ENCODE measurements around the gene CGNL1. TPM values are rescaled to one million over a fixed set of nuclear protein-coding genes. Genes with fewer than 3 reads are reported as not detected.

Gene CGNL1
- total RNA-seq, 1 donor from 2014 or later, result 11.0 TPM

GRCh38 chr15:57563416-57563815 is 187.1 kb downstream of the CGNL1 start:
- Histone ChIP-seq H3K4me2 (ENCODE audit: low read length) (no peak overlapping the region), H4K20me1 (ENCODE audit: insufficient read depth, low read length) (no peaks in the 10 kb centered on the region), H3K4me1 (ENCODE audit: insufficient read depth, low read length) (no peaks in the 10 kb centered on the region), H3K27ac (ENCODE audit: low read depth, low read length) (no peak overlapping the region), H3K27me3 (ENCODE audit: insufficient read depth, low read length) (no peaks in the 10 kb centered on the region), H2AFZ (ENCODE audit: low read depth, low read length) (no peak overlapping the region), H3K36me3 (ENCODE audit: insufficient read depth, low read length) (no peaks in the 10 kb centered on the region), H3K4me3 (ENCODE audit: insufficient read depth, low read depth, low read length) (no peak overlapping the region), H3K79me2 (ENCODE audit: insufficient read depth, low read length) (no peaks in the 10 kb centered on the region), H3K9ac (ENCODE audit: low read length) (no peak overlapping the region), H3K9me3 (ENCODE audit: insufficient read depth, low read depth, low read length) (no peaks in the 10 kb centered on the region)
- no peaks in the 10 kb centered on the region for H3K4me1 Mint-ChIP-seq (ENCODE audit: low read depth, unreplicated experiment)
- H3K27ac Mint-ChIP-seq (ENCODE audit: unreplicated experiment), result no peak overlapping the region
- no peak overlapping the region for H3K4me3 Mint-ChIP-seq (ENCODE audit: unreplicated experiment)
- H3K36me3 Mint-ChIP-seq (ENCODE audit: low read depth, unreplicated experiment), result no peaks in the 10 kb centered on the region
- H3K9me3 Mint-ChIP-seq (ENCODE audit: unreplicated experiment), result no peaks in the 10 kb centered on the region
- TF ChIP-seq, protein P1, sequence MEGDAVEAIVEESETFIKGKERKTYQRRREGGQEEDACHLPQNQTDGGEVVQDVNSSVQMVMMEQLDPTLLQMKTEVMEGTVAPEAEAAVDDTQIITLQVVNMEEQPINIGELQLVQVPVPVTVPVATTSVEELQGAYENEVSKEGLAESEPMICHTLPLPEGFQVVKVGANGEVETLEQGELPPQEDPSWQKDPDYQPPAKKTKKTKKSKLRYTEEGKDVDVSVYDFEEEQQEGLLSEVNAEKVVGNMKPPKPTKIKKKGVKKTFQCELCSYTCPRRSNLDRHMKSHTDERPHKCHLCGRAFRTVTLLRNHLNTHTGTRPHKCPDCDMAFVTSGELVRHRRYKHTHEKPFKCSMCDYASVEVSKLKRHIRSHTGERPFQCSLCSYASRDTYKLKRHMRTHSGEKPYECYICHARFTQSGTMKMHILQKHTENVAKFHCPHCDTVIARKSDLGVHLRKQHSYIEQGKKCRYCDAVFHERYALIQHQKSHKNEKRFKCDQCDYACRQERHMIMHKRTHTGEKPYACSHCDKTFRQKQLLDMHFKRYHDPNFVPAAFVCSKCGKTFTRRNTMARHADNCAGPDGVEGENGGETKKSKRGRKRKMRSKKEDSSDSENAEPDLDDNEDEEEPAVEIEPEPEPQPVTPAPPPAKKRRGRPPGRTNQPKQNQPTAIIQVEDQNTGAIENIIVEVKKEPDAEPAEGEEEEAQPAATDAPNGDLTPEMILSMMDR (IDR thresholded peaks at IDR 0.05; ENCODE audit: insufficient read depth, low read depth, low read length), result no peak
- no peak for TF ChIP-seq EZH2 (IDR thresholded peaks at IDR 0.05; ENCODE audit: insufficient read depth, low read length)
- DNase-seq (ENCODE audit: low read depth), result no peak
- no peaks in the 10 kb centered on the region for H3K27me3 Mint-ChIP-seq (ENCODE audit: low read depth, unreplicated experiment)
- FAIRE-seq, result no peak

DNA sequence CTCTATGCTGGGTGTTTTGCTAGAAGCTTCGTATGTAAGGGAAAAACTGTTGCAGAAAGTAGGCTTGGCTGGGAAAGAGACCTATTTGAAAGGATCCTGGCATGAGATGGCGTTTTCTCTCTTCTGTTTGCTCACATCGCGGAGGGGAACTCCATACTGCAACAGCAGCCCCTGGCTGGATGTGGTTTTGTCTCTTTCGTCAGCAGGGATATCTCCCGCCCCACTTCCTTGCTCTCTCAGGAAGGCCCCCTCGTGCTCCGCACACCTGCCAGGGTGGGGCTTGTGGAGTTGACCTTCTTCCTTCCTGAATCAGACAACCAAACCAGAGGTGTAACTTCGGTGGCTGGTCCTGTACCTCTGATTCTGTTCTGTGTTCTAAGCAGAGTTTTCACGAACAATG is 189.0 kb downstream of the CGNL1 start:
- no peaks in the 10 kb centered on the region for H3K27me3 Mint-ChIP-seq (ENCODE audit: low read depth, unreplicated experiment)
- Histone ChIP-seq H3K36me3 (ENCODE audit: insufficient read depth, low read length) (no peaks in the 10 kb centered on the region), H3K27me3 (ENCODE audit: insufficient read depth, low read length) (no peaks in the 10 kb centered on the region), H3K9me3 (ENCODE audit: insufficient read depth, low read depth, low read length) (no peaks in the 10 kb centered on the region), H2AFZ (ENCODE audit: low read depth, low read length) (no peak overlapping the region), H4K20me1 (ENCODE audit: insufficient read depth, low read length) (no peaks in the 10 kb centered on the region), H3K4me1 (ENCODE audit: insufficient read depth, low read length) (no peaks in the 10 kb centered on the region), H3K79me2 (ENCODE audit: insufficient read depth, low read length) (no peaks in the 10 kb centered on the region), H3K9ac (ENCODE audit: low read length) (no peak overlapping the region), H3K4me2 (ENCODE audit: low read length) (no peak overlapping the region), H3K4me3 (ENCODE audit: insufficient read depth, low read depth, low read length) (no peak overlapping the region), H3K27ac (ENCODE audit: low read depth, low read length) (no peak overlapping the region)
- H3K36me3 Mint-ChIP-seq (ENCODE audit: low read depth, unreplicated experiment), result no peaks in the 10 kb centered on the region
- no peak for TF ChIP-seq EZH2 (IDR thresholded peaks at IDR 0.05; ENCODE audit: insufficient read depth, low read length)
- TF ChIP-seq, protein P1 (IDR thresholded peaks at IDR 0.05; ENCODE audit: insufficient read depth, low read depth, low read length), result no peak
- no peak overlapping the region for H3K4me3 Mint-ChIP-seq (ENCODE audit: unreplicated experiment)
- no peak overlapping the region for H3K27ac Mint-ChIP-seq (ENCODE audit: unreplicated experiment)
- H3K9me3 Mint-ChIP-seq (ENCODE audit: unreplicated experiment), result no peaks in the 10 kb centered on the region
- no peak for DNase-seq (ENCODE audit: low read depth)
- no peak for FAIRE-seq
- no peaks in the 10 kb centered on the region for H3K4me1 Mint-ChIP-seq (ENCODE audit: low read depth, unreplicated experiment)

DNA sequence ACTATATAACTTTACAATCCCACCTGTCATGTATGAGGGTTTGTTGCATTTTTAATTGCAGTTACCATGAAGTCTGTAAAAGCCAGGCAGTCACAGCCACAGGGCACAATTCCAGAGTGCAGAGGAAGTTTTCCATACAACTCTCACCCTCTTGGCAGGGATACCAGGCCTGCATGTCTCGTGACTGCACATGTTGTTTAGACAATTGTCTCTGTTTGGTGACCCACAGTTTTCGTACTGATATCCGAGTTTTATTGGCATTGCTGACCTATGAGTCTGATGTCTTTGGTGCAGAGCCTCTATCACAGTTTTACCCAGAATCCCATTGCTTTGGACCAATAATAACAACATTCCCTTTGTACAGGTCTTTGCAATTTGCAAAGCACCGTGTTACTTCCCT is 190.5 kb downstream of the CGNL1 start:
- Histone ChIP-seq H3K4me2 (ENCODE audit: low read length) (no peak overlapping the region), H3K79me2 (ENCODE audit: insufficient read depth, low read length) (no peaks in the 10 kb centered on the region), H3K27me3 (ENCODE audit: insufficient read depth, low read length) (no peaks in the 10 kb centered on the region), H2AFZ (ENCODE audit: low read depth, low read length) (no peak overlapping the region), H3K36me3 (ENCODE audit: insufficient read depth, low read length) (no peaks in the 10 kb centered on the region), H3K27ac (ENCODE audit: low read depth, low read length) (no peak overlapping the region), H3K4me3 (ENCODE audit: insufficient read depth, low read depth, low read length) (no peak overlapping the region), H3K9me3 (ENCODE audit: insufficient read depth, low read depth, low read length) (no peaks in the 10 kb centered on the region), H4K20me1 (ENCODE audit: insufficient read depth, low read length) (no peaks in the 10 kb centered on the region), H3K9ac (ENCODE audit: low read length) (no peak overlapping the region), H3K4me1 (ENCODE audit: insufficient read depth, low read length) (no peaks in the 10 kb centered on the region)
- DNase-seq (ENCODE audit: low read depth) (no peak), FAIRE-seq (no peak)
- no peak overlapping the region for H3K4me3 Mint-ChIP-seq (ENCODE audit: unreplicated experiment)
- no peaks in the 10 kb centered on the region for H3K36me3 Mint-ChIP-seq (ENCODE audit: low read depth, unreplicated experiment)
- H3K27me3 Mint-ChIP-seq (ENCODE audit: low read depth, unreplicated experiment), result no peaks in the 10 kb centered on the region
- H3K27ac Mint-ChIP-seq (ENCODE audit: unreplicated experiment), result no peak overlapping the region
- H3K9me3 Mint-ChIP-seq (ENCODE audit: unreplicated experiment), result no peaks in the 10 kb centered on the region
- TF ChIP-seq EZH2 (IDR thresholded peaks at IDR 0.05; ENCODE audit: insufficient read depth, low read length), result no peak
- TF ChIP-seq, protein P1 (IDR thresholded peaks at IDR 0.05; ENCODE audit: insufficient read depth, low read depth, low read length), result no peak
- H3K4me1 Mint-ChIP-seq (ENCODE audit: low read depth, unreplicated experiment), result no peaks in the 10 kb centered on the region

Measured in astrocyte (in vitro differentiated cells and primary cell).